OCI-LY1 (cell line): ENCODE data around the gene USP3.
"Not testable (repeated sequence)": the region's sequence is repeated elsewhere in the genome, so short reads cannot be mapped to it uniquely, and the experiment has no call there.

Experiments
- EZH2 ChIP-seq: fragments of 200-600 bp; sonication (generic), shearing (Covaris generic); IDR thresholded peaks from 2 replicates; pipeline ENCODE4 v1.8.0; 2017; ENCODE audit warnings: borderline replicate concordance, mixed run types, mild to moderate bottlenecking, antibody characterized with exemption, low read length, moderate library complexity, mixed read lengths
- TF ChIP-seq, protein P1 (sequence below): fragments of 200-600 bp; sonication (generic), shearing (Covaris generic); IDR thresholded peaks from 2 replicates; pipeline ENCODE4 v1.5.1; 2017; ENCODE audit warnings: mild to moderate bottlenecking, antibody characterized with exemption, low read length, moderate library complexity, mixed read lengths

GRCh38 chr15:63534888-63535287 is 30.5 kb downstream of the USP3 start:
- TF ChIP-seq, protein P1, sequence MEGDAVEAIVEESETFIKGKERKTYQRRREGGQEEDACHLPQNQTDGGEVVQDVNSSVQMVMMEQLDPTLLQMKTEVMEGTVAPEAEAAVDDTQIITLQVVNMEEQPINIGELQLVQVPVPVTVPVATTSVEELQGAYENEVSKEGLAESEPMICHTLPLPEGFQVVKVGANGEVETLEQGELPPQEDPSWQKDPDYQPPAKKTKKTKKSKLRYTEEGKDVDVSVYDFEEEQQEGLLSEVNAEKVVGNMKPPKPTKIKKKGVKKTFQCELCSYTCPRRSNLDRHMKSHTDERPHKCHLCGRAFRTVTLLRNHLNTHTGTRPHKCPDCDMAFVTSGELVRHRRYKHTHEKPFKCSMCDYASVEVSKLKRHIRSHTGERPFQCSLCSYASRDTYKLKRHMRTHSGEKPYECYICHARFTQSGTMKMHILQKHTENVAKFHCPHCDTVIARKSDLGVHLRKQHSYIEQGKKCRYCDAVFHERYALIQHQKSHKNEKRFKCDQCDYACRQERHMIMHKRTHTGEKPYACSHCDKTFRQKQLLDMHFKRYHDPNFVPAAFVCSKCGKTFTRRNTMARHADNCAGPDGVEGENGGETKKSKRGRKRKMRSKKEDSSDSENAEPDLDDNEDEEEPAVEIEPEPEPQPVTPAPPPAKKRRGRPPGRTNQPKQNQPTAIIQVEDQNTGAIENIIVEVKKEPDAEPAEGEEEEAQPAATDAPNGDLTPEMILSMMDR = not testable (repeated sequence)
- TF ChIP-seq EZH2 = not testable (repeated sequence)
